ENCODE data around the gene NRAP. TPM values are rescaled to one million over a fixed set of nuclear protein-coding genes. Genes with fewer than 3 reads are reported as not detected.

NRAP gene
- polyA plus RNA-seq, 1 donor (not counting 4 experiments of a cell fraction or from before 2014, with no cell fraction given): not detected

DNA sequence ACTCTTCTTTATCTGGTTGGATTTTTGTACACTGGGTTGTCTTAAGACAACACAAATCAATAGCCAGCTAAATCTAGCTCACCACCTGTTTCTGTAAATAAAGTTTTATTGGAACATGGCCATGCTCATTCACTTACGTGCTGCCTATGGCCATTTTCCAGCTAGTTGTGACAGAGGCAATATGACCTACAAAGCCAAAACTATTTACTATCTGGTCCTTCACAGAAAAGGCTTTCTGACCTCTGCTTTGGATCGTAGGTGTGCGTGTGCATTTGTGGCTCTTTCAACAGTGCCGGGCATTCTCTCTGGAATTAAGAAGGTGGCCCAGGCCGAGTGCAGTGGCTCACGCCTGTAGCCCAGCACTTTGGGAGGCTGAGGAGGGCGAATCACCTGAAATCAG lies 45.5 kb downstream of the NRAP start:
- Histone ChIP-seq H3K4me3 (ENCODE audit: control insufficient read depth in 2 of 3, extremely low read depth in 1 of 3, insufficient read depth in 2 of 3, low read depth in 1 of 3, low read length in 3 of 3) (no peak overlapping the region), H3K36me3 (ENCODE audit: control insufficient read depth in 2 of 2, extremely low read depth in 1 of 2, insufficient read depth in 2 of 2, low read length in 2 of 2) (no peaks in the 10 kb centered on the region), H3K9ac (ENCODE audit: control insufficient read depth, extremely low read depth, insufficient read depth, low read length) (no peak overlapping the region), H3K27ac (ENCODE audit: control insufficient read depth, insufficient read depth, low read length) (no peak overlapping the region), H3K4me1 (ENCODE audit: control insufficient read depth, extremely low read depth, insufficient read depth, low read length) (no peaks in the 10 kb centered on the region), H3K4me2 (ENCODE audit: control insufficient read depth, extremely low read depth, insufficient read depth, low read depth, low read length) (no peak overlapping the region), H4K20me1 (ENCODE audit: control insufficient read depth, extremely low read depth, insufficient read depth, low read length) (no peaks in the 10 kb centered on the region), H3K9me1 (ENCODE audit: control insufficient read depth, extremely low read depth, insufficient read depth, low read length) (no peaks in the 10 kb centered on the region), H2AFZ (ENCODE audit: control insufficient read depth, low read length) (no peak overlapping the region), H3K9me3 (ENCODE audit: control insufficient read depth, low read depth, low read length) (no peaks in the 10 kb centered on the region), H3K79me2 (ENCODE audit: control insufficient read depth, insufficient read depth, low read length) (no peaks in the 10 kb centered on the region), H3K27me3 (ENCODE audit: control insufficient read depth, extremely low read depth, insufficient read depth, low read length) (peaks cover 5% of the 10 kb centered on the region)
- dilution Hi-C loops (cut with MboI; ENCODE audit: extremely low pct_ligation_motif_present, low sequenced_read_pairs): no loop called here
- DNase-seq (ENCODE audit: low read depth, low spot score): no peak
- TF ChIP-seq EZH2 (IDR thresholded peaks at IDR 0.05; ENCODE audit: low read length): no peak
- TF ChIP-seq, protein P1, sequence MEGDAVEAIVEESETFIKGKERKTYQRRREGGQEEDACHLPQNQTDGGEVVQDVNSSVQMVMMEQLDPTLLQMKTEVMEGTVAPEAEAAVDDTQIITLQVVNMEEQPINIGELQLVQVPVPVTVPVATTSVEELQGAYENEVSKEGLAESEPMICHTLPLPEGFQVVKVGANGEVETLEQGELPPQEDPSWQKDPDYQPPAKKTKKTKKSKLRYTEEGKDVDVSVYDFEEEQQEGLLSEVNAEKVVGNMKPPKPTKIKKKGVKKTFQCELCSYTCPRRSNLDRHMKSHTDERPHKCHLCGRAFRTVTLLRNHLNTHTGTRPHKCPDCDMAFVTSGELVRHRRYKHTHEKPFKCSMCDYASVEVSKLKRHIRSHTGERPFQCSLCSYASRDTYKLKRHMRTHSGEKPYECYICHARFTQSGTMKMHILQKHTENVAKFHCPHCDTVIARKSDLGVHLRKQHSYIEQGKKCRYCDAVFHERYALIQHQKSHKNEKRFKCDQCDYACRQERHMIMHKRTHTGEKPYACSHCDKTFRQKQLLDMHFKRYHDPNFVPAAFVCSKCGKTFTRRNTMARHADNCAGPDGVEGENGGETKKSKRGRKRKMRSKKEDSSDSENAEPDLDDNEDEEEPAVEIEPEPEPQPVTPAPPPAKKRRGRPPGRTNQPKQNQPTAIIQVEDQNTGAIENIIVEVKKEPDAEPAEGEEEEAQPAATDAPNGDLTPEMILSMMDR (optimal IDR thresholded peaks at IDR 0.05 in 1 of 3, IDR thresholded peaks at IDR 0.05 in 1 of 3, conservative IDR thresholded peaks at IDR 0.05 in 1 of 3; ENCODE audit: extremely low read depth in 1 of 3, insufficient read depth in 2 of 3, low read length in 3 of 3): no peak
- FAIRE-seq: no peak

DNA sequence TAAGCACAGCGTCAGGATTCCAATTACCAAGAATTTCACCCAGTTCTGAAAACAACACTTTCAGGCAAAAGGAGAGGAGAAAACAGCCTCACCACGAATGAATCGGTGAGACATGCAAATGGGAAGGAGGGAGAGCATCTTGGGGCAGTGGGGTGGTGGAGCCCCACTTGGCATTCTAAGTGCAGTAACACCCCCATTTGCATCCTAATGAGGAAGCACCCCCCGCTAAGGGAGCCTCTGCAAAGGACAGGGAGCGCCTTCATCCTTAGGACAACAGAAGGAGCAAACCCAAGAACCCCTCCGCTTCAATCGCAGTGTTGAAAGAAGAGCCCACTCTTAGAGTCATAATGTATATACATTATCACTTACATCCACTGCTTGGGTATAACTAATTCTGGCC lies 46.8 kb downstream of the NRAP start:
- H3K27ac ChIP-seq (ENCODE audit: control insufficient read depth, insufficient read depth, low read length): no peak overlapping the region
- dilution Hi-C loops (cut with MboI; ENCODE audit: extremely low pct_ligation_motif_present, low sequenced_read_pairs): no loop called here
- no peaks in the 10 kb centered on the region for H3K79me2 ChIP-seq (ENCODE audit: control insufficient read depth, insufficient read depth, low read length)
- no peaks in the 10 kb centered on the region for H3K36me3 ChIP-seq (ENCODE audit: control insufficient read depth in 2 of 2, extremely low read depth in 1 of 2, insufficient read depth in 2 of 2, low read length in 2 of 2)
- no peaks in the 10 kb centered on the region for H3K4me1 ChIP-seq (ENCODE audit: control insufficient read depth, extremely low read depth, insufficient read depth, low read length)
- no peak overlapping the region for H3K4me3 ChIP-seq (ENCODE audit: control insufficient read depth in 2 of 3, extremely low read depth in 1 of 3, insufficient read depth in 2 of 3, low read depth in 1 of 3, low read length in 3 of 3)
- H2AFZ ChIP-seq (ENCODE audit: control insufficient read depth, low read length): no peak overlapping the region
- no peak for FAIRE-seq
- H3K27me3 ChIP-seq (ENCODE audit: control insufficient read depth, extremely low read depth, insufficient read depth, low read length): peaks cover 5% of the 10 kb centered on the region
- H3K9ac ChIP-seq (ENCODE audit: control insufficient read depth, extremely low read depth, insufficient read depth, low read length): no peak overlapping the region
- H3K9me3 ChIP-seq (ENCODE audit: control insufficient read depth, low read depth, low read length): no peaks in the 10 kb centered on the region
- no peak overlapping the region for H3K4me2 ChIP-seq (ENCODE audit: control insufficient read depth, extremely low read depth, insufficient read depth, low read depth, low read length)
- no peak for DNase-seq (ENCODE audit: low read depth, low spot score)
- TF ChIP-seq, protein P1 (optimal IDR thresholded peaks at IDR 0.05 in 1 of 3, IDR thresholded peaks at IDR 0.05 in 1 of 3, conservative IDR thresholded peaks at IDR 0.05 in 1 of 3; ENCODE audit: extremely low read depth in 1 of 3, insufficient read depth in 2 of 3, low read length in 3 of 3): no peak
- TF ChIP-seq EZH2 (IDR thresholded peaks at IDR 0.05; ENCODE audit: low read length): no peak
- no peaks in the 10 kb centered on the region for H3K9me1 ChIP-seq (ENCODE audit: control insufficient read depth, extremely low read depth, insufficient read depth, low read length)
- H4K20me1 ChIP-seq (ENCODE audit: control insufficient read depth, extremely low read depth, insufficient read depth, low read length): no peaks in the 10 kb centered on the region
